NCI-H748 treated with DMSO at 0.1 percent for 48 hours (cell line): ENCODE measurements around the gene CUL2.
A peak's percentile ranks its signal among the peaks of the same experiment; 100 is the strongest.
"Not testable (repeated sequence)": the region's sequence is repeated elsewhere in the genome, so short reads cannot be mapped to it uniquely, and the experiment has no call there.

Experiments
- DNase-seq: peaks from one replicate; lab custom pipeline; 2025; lab: John Stamatoyannopoulos, UW

Gene CUL2

DNA sequence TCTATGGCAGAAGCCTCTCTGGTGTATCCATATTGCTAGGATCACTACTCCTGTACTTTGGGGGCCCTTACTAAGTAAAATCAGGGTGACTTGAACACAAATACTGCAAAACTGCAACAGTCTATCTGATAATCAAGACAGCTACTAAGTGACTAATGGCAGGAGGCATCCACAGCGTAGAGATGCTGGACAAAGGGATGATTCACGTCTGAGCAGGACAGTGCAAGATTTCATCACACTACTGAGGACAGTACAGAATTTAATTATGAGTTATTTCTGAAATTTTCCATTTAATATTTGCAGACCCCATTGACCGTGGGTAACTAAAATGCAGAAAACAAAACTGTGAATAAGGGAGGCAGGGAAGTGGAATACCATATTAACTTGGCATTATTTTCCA, 10.4 kb downstream of the CUL2 start:
- no peak for DNase-seq

DNA sequence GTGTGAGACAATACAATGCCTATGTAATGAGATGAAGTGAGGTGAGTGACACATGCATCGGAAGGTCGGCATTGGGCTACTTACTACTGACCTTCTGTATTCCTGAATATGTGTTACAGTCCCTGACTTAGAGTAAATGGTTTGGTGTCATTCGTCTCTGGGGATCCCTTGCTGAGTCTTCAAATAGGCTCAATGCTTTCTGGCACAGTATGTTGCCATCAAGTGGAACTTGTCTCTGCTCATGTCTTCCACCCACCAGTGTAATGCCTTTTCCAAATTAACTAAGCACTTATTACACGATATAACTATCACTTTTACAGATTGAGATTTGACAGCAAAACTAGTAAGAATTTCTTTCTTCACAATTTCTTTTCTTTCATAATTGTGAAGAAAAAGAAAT, 10.9 kb downstream of the CUL2 start:
- no peak for DNase-seq

DNA sequence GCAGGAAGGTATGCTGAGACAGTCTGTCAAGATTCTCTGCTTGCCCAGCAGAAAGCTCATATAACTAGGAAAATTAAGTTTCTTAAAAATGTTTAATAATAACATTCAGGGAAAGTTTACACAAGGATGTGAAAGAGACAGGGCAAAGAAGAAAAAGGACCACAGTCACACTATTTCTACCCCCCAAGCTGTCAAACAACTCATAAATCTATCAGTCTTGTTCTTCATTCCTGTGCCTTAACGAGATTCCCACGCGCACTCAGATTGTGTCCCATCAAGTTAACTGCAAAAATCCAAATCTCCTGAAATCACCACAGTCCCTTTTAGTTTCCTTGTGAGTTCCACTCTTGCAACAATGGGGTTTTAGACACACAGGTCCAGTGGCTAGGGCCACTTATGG, 14.9 kb downstream of the CUL2 start:
- no peak for DNase-seq

DNA sequence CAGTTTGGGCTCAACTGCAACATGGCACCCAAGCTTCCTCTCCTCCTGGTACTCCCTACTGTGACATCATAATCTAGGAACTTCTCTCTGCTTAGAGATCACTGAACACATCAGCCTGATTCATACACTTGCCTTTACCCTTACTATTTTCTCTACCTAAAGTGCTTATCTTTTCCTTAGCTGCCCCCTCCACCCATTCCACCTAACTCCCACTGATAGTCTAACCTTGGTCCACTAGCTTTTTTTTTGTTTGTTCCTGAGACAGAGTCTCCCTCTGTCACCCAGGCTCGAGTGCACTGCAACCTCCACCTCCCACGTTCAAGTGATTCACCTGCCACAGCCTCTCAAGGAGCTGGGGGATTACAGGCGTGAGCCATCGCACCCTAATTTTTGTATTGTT, 15.9 kb downstream of the CUL2 start:
- DNase-seq, result no peak

DNA sequence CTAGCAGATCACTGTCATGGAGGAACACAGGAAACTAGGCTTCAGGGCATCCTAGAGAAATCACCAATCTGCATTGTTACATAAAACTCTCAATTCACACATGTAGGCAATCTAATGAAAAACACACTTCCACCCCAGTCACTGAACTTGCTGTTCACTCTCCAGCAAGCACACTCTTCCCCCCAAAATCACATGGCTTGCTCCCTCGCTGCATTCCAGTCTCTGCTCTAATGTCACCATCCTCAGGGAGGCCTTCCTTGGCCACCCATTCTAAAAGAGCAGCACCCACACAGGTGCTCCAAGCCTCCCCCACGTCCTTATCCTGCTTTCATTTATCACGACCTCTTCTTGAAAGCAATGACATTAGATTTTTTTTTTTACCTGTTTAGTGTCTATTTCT, 19.6 kb downstream of the CUL2 start:
- no peak for DNase-seq

DNA sequence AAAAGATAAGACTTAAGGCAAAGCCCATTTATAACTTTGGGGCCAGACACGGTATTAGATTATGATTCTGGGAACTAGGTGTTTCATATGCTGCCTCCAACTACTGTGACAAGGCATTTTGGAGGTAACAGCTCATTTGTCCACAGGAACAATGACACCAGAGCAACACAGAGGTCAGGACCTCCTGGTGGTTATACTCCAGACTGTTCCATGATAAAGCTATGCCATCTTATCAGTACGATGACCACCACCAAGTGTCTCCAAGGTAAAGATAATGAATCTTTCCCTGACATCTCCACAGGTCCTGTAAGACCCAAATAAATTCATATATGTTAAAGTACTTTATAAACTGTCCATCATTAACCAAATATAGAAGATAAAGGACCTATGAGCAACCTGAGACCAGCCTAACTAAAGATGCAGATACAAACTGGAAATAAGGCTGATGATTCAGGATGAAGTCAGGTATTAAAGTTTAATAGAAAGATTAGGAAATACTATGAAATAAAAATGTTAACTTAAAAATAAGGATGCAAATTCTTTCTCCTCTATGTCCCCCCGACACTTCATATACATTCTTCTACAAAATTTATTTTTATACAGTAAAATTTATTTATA, 26.2 kb downstream of the CUL2 start:
- no peak for DNase-seq

DNA sequence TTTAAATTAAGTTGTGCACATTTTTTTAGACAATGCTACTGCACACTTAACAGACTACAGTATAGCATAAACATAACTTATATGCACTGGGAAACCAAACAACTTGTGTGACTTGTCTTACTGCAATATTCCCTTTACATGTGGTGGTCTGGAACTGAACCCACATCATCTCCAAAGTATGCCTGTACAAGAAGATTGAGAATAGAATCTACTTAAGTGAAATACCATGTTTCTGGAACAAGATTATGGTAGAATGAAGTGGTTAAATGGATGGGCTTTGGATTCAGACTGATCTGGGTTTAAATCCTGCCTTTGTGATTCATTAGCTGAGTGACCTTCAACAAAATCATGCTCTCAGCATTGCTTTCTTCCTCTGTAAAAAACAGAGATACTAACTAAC, 30.7 kb downstream of the CUL2 start:
- DNase-seq, result no peak

DNA sequence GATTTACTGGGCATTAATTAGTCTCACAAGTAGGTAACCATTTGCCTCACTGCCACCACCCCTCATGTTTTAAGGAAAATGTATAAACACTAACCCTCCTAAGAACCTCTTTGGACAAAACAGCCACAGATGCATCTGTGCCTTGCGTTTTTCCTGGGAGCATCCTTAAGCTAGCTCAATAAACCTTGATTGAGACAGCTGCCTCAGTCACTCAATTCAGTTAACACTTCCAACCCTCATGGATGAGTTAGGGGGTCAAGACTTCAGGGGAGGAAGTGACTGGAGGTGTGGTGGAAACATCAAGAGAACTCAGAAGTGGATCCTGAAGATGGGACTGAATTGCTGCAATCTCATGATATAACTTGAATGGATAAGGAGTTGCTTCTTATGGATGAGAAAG, 31.5 kb downstream of the CUL2 start:
- DNase-seq, result no peak

DNA sequence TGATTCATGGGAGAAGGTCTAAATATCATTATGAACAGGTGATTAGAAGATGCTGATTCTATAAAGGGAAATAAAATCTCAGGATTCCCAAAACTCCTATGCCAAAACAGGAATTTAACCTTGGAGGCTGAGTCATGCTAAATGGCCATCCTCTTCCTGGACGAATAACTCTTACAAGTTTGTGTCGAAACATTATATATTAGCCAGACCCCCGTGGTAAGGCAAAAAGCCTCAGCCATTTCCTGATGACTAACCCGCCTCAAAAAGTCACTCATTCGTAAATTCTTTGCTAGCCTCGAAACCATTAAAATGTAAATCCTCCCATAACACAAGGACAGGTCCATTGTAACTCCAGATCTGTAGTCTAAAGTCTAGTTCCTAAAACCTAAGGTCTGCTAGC, 32.0 kb downstream of the CUL2 start:
- DNase-seq, result no peak

DNA sequence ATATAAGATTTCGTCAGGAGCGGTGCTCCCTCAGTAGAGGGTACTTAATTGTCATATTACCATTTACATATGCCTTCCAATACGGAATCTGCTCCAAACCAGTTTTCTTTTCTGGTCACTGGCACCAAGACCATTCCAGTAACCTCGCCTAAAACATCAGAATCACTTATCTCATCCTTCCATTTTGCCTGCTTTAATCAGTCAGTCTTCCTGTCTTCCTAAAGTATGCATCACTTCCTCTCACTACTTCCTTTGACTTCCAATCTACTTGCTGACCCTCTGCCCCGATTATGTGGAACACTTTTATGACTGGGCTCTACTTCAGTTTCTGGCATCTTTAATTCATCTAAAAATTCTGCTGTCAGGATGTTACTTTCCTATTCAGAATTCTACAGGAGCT, 33.5 kb downstream of the CUL2 start:
- no peak for DNase-seq

DNA sequence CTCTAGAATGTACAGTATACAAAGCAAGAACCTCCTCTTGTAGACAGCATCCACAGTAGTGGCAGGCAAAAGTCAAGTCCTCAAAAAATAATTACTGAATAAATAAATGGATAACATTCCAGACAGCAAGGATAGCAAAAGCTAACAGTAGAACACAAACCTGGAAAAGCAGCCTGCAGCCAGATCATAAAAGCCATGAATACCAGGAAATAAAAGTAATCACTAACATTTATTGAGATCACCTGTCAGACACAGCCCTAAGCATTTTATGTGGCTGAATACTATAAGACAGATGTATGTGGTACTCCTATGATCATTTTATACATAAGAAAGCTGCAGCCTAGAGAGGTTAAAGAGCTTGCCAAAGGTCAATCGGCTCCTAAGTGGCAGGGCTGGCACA, 34.0 kb downstream of the CUL2 start:
- no peak for DNase-seq

DNA sequence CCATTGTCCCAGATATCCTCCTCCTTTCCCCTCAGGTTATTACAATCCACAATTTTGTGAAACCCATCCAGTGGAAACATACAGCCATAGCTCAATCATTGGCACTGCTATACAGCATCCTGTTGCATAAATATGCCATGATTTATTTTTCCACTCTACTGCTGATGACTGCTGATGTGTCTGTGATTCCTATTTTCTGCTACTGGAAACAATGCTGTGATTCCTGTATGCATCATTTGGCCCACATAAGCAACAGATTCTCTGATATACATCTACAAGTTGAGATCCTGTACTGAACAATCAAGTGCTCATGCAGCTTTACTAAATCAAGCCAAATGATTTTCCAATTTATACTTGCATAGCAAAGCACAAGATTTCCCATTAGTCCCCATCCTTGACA, 39.6 kb downstream of the CUL2 start:
- no peak for DNase-seq

DNA sequence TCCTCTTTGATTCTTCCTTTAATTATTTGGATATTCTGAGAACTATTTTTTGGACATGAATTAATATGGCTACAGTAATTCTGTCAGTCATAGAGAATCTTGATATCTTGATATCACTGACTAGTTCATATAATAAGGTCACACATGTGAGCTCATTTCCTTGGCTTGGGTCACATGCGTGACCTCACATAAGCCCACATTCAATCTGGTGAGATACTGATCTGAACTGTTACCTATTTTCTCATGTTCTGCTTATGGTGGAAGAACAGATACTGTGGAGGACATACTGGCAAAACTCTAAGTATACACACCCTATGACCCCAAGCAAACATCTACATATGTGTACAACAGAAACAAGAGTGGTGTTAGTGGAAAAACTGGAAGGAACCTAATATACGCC, 44.1 kb downstream of the CUL2 start:
- no peak for DNase-seq

DNA sequence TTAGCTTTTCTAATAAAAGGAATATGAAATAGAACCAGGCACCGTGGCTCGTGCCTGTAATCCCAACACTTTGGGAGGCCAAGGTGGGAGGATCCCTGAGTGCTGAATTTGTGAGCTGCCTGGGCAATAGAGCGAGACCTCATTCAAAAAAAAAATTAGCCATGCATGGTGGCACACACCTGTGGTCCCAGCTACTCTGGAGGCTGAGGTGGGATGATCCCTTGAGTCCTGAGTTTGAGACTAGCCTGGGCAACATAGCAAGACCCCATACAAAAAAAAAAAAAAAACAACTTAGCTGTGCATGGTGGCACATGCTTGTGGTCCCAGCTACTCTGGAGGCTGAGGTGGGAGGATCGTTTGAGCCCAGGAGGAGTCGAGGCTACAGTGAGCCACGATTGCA, 44.9 kb downstream of the CUL2 start:
- not testable (repeated sequence) for DNase-seq

DNA sequence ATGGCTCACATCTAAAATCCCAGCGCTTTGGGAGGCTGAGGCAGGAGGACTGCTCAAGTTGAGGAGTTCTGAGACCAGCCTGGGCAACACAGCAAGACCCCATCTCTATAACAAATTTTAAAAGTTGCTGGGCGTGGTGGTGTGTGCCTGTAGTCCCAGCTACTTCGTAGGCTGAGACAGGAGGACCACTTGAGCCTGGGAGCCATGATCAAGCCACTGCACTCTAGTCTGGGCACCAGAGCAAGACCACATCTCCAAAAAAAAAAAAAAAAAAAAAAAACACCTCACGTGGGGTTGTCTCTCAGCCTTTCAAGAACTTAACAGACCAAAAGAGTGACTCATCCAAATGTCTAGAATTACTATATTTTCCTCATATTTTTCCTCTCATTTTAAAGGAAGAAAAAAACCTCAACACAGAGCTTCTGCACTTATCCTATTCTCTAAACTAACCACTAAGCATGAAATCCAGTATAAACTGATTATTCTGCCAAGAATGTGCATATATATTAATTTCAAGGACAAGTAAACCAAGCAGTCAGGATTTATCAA, 46.3 kb downstream of the CUL2 start:
- no peak for DNase-seq

DNA sequence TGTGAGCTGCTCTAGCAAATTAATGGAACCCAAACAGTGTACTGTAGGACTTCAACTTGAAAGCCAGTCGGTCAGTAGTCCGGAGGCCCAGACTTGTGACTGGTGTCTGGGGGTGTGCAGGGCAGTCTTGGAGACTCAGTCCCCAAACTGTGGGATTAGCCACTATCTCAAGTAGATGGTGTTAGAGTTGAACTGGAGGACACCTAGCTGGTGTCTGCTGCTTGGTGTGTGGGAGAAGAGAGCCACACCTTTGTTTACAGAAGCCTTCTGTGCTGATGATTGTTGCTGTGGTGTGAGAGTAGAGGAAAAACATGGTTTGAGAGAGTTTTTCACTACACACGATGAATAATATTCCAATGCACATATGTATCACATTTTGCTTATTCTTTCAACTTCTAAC, 47.4 kb downstream of the CUL2 start:
- peak; percentile 12 for DNase-seq

DNA sequence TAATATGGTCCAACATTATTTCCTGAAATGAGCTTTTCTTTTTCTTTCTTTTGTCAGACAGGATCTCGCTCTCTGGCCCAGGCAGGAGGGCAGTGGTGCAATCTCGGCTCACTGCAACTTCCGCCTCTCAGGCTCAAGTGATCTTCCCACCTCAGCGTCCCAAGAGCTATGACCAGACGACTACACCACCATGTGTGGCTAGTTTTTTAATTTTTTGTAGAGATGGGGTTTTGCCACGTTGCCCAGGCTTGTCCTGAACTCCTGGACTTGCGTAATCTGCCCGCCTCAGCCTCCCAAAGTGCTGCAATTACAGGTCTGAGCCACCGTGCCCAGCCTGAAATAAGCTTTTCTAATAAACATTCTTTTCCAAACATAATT, 48.6 kb downstream of the CUL2 start:
- no peak for DNase-seq

DNA sequence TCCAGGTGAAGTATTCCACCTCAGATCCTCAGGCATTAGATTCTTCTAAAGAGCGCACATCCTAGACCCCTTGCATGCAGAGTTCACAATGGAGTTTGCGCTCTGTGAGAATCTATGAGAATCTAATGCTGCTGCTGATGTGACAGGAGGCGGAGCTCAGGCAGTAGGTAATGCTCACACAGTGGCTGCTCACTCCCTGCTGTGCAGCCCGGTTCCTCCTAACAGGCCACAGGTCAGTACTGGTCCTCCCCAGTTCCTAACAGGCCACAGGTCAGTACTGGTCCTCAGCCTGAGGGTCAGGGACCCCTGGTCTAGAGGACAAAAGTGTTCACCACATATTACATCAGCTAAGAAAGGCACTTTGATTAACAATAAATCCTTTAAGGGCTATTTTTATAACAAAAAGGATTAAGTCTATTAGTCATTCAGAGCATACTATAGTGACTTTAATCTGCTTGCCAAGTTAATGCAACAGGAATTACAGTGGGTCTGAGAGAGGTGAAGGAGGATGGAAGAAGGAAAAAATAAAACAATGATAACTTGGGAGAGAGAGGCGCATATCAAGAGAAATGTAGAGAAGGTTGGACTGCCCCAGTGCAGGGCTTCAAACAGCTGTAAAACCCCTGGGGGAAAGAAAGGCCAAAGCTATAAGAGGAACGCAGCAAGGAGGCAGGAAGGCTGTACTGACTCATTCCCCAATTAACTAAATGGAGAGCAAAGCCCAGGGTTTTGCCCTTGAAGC, 49.2 kb downstream of the CUL2 start:
- no peak for DNase-seq

DNA sequence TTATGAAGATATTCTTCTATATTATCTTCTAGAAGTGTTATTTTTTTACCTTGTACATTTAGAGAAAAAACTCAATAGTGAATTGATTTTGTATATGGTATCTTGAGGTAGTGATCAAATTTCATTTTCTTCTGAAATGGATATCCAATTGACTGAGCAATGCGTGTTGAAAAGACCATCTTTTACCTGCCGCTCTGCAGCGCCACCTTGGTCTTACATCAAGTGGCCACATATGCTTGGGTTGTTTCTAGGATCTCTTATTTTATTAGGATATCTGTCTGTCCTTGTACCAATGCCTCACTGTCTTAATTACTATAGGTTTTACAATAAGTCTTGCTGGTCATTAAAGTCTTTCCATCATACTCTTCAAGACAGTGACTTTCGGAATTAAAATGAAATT, 53.0 kb downstream of the CUL2 start:
- DNase-seq, result no peak

DNA sequence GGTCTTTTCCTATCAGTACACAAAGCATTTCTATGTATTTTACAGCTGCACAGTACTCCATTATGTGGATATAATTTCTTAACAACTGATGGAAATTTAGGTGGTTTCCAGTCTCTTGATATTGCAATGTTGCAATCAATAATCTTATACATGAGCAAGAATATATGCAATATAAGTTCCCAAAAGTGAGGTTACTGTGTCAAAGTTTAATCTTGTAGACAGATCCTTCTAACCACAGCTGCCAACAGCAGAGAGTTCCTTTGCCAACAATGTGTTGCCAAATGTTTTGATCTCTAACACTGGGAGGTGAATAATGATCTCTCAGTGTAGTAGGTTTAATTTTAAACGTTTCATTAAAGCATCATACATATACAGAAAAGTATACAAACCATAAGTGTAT, 54.5 kb downstream of the CUL2 start:
- no peak for DNase-seq

DNA sequence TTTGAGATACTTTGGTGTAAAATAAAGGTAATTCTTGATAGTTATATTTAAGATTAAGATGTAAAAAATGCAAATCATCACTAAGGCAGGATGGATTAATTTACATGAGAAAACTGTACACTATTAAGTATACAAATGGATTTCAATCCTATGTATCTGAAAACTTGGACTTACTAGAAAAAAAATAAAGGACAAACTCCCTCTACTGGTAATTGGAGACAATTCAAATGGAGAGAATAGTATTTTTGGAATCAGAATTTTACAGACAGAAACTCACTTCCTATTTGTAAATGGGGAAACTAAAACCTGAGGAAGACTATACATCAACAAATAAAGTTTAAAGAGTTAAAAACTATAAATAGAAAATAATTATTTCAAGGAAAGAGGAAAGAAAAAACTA, 62.6 kb downstream of the CUL2 start:
- DNase-seq, result no peak

DNA sequence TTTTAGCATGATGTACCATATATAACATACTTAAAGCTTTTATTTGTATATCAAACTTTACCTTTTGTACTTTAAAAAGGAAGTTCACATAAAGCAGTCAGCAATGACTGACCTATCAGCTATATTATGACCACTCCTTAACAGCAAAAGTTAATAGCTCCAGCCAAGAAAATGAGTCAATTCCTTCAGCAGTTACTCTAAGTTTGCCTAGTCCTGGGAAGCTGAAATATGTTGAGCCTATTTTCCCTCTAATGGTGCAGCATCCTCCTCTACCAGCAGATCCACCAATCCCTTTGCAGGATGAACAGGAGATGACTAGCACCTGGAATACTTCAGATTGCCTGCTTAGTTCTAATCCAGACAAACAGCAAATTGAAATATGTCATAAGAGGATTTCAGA, 64.2 kb downstream of the CUL2 start:
- no peak for DNase-seq

DNA sequence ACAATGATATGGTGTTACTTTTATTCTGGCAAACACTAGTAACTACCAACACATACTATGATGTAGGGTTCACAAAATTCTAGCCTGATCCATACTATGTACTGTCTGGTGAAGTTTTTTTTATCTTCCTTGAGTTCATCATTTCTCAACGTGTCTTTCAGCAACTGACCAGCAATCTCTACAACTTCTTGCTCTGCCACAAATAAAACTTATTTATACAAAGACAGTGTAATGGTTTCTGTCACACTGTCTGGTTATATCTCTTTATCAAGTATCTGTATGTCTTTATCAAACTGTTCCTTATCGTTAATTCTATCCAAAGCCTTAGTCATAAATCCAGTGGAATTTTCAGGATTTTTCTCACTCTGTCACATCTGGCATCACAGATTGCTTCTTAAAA, 69.7 kb downstream of the CUL2 start:
- DNase-seq, result no peak
